Activated CD4-positive, alpha-beta T cell treated with anti-CD3 and anti-CD28 coated beads, Interleukin-10, Interleukin-2, amounts not matched to agents 100 ng/mL and 50 ng/mL, durations not matched to agents 16 hours and 8 hours (primary cell): ENCODE data around the gene LPAR1.

Experiments
- DNase-seq: peaks from one replicate; pipeline ENCODE4 v3.0.0-alpha.2; 2020

LPAR1 gene

GRCh38 chr9:111036946-111037345 is 1.3 kb downstream of the LPAR1 start:
- no peak for DNase-seq

- DNase-seq = no peak
Observed at GRCh38 chr9:111036429-111036789, 1.9 kb downstream of the LPAR1 start.

DNA sequence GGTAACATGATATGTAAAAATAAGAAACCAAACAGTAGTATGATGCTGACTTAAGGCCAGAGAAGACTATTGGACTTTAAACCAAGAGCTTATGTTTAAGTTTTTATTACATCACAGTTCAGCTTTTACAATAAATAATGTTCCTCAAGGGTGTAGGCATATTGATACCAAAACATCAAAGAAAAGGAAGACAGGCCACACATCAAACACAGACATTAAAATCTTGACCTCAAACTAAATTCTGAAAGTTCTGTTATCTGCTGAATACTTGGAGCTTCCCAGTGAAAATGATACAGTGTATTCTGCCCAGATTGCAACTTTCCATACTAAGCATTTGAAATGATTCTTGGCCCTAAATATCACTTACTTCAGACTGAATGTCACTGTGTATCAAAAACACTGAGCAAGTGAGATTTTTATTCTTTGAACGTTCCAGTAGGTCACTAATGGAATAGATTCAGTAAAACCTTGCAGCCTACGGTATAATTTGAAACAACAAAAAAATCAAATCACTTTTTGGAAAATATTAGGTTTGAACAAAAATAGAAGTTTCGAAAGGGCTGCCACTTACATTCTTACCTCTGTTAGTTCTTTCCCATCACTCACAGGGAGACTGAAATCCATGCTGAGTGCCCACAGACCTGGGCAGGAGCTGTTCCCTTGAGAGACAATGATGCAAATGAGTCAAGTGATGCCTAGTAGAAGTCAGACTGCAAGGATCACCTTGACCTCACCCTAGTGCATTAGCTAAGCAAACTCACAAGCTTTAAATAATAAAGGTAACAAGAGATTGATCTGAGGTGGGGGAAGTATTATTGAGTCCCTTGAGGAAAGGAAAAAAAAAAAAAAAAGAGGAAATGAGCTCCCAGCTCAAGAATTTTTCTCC is 2.5 kb downstream of the LPAR1 start:
- DNase-seq = no peak

- no peak for DNase-seq
Observed at GRCh38 chr9:111034898-111035539, 3.3 kb downstream of the LPAR1 start.

DNA sequence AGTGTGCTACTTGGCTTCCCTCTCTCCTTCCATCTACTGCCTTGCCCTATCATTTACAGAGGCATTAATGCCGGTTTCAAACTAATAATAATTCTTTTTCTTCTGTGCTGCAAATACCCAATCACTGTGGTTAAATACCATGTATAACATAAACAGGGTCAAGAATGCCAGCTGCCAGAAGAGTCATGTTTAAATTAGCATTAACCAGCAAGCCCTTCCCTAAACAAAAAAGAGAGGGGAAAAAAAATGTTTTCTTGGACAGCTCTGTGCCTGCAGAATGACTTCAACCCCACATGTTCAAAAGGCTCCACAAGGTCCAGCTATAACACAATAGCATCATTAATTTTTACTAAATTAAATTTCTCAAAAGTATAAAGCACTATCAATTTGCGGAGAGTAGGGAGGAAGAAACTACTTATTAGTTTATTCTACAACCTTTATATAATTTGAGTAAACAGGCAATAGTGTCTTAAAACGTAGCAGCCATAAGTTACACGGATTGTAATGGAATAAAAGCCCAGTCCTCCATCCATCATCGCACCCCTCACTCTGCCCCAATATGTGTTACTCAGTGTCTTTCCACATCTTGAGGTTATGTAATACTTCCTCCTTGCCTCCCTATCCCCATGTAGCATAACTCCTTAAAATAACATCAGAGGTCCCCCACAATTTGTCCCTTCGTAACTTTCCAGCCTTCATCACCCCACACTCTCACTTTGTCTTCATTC is 3.9 kb downstream of the LPAR1 start:
- no peak for DNase-seq

DNA sequence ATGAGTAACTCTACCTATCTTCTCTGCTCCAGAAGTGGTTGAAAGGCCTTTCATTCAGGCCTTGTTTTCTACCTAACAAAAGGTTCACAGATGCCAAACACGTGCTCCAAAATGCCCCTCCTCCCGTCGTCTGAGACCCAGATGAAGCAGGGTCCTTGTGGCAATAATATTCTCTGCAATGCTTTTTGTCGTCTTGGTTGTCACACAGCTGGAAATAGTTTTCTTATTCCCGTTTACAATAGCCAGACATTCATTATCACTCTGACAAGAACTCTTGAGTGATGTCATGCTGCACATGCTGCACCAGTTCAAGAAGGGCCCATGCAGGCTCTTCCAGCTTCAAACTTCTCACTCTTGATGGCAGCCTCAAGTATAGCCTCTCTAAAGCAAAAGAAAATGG is 7.8 kb downstream of the LPAR1 start:
- no peak for DNase-seq

DNA sequence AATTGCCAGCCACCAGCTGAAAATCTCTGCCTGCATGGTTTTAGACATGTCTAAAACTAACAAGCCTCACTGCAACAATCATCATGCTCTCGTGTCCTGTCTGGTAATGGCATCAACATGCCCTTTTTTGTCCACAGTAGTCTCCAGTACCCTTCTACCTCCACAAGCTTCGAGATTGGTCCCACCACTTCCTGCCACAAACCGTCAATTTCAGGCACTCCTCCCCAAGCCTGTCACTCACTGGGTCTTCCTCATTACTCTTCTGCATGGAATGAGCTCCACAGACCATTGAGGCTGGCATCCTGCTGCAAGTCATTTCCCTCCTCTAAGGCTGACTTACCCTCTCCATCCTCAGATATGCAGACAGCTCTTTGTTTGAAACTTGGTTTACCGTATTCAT is 9.0 kb downstream of the LPAR1 start:
- DNase-seq = peak; percentile 1

- no peak for DNase-seq
Observed at GRCh38 chr9:111027798-111028197, 10.5 kb downstream of the LPAR1 start.

GRCh38 chr9:111023128-111023527 is 15.1 kb downstream of the LPAR1 start:
- DNase-seq = no peak

DNA sequence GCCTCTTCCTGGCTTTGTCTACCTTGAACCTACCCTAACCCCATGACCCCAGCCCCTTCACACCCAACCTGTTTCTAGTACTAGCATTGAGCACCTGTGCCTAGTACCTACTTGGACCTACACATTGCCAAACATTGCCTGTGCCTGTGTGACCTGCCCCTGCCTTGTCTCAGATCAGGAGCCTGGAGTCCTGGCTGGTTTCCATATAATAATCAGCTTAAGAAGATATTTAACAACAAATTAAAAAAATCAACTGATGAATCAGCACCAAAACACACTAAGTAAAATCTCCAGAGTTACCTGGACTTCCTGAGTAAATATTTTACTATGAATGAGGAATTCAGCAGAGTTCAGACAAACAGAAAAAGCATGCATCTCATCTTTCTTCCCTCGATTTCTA is 17.7 kb downstream of the LPAR1 start:
- no peak for DNase-seq

DNA sequence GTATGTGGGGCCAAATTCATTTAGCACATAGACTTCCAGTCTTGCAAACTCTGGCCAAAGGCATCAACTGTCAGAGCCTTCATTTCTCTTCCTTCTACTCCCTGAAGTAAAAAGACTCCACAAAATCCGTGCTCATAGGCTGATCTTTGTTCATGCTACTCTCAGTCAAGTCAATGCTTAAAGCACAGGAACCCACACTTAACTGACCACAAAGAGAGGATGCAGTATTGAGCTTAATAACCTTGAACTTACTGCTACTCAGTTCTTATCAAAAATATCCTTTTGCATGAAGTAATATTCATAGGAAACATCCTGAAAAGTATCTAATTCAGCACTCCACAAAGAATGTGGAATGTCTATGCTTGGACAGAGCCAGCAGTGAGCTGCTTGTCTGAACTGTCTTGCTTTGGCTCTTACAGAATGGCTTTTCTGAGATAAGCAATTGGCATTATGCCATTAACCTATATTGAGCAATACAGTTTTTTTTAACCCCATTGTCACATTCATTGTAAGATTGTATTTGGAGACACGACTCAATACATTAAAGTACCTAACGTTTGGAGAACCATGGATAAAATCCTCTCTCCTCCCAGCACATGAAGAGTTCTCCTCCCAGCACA is 21.7 kb downstream of the LPAR1 start:
- no peak for DNase-seq

DNA sequence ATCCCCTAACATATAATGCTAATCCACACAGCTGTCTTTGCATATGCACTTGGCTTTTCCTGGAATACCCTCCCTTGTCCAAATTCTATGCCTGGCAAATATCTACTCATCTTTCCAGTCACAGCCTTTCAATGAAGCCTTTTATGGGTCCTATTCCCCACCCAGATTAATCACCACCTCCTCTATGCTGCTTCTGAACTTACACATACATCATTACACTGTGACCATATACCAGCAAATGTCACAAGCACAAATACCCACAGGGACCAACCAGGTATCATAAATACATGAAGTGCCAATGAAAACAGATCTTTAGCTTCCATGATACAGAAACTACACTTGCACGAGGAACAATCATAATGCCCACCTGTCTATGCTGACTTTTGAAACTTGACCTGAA is 22.3 kb downstream of the LPAR1 start:
- no peak for DNase-seq

- DNase-seq = no peak
Observed at GRCh38 chr9:111013707-111014106, 24.6 kb downstream of the LPAR1 start.

DNA sequence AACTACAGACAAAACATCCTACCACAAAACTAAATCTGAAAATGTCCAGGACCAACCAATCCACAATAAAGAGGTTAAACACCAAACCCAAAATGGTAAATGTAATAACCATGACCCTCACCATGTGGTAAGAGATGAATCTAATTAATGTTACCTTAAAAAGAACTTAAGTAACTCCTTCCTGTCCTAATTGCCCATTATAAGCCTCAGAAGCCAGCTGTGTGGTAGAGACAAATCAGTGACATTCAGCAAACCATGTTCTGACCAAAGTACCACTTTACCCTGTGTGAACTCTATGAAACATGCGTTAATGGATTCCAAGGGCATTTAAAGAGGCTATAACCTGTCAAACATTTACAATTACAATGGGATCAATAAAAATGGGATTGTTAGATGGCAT is 25.0 kb downstream of the LPAR1 start:
- DNase-seq = no peak

- no peak for DNase-seq
Observed at GRCh38 chr9:111008158-111009075, 29.9 kb downstream of the LPAR1 start.

DNA sequence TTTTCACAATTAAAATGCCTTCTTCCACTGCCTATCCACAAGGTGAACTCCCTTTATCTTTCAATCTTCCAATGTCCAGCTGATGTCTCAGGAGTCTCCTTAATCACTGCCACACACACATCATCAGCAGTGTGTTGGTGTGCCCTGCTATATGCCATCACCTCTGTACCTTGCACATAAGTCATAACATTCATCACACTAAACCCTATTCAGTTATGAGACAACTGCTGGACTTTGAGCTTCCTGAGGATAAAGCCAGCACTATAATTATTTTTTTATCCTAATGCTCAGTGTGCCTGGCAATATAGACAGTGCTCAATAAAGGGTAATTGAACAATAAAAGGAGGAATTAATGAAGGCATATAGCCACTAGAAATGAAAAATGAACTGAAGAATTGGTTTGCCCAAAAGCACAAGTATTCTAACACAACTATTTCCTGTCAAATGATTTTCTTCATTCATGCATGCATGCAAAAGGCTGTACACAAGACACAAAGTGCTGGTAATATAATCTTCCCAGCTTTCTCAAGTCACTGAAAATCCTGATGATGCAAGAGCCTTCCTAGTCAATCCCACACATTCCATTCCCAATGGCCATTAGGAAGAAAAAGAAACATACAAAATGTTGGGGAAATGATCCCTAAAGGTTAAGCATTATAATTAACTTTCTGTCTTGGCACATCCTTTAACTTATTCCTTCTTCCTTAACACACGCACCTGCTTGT is 32.4 kb downstream of the LPAR1 start:
- no peak for DNase-seq

- no peak for DNase-seq
Observed at GRCh38 chr9:111004936-111005335, 33.3 kb downstream of the LPAR1 start.

DNA sequence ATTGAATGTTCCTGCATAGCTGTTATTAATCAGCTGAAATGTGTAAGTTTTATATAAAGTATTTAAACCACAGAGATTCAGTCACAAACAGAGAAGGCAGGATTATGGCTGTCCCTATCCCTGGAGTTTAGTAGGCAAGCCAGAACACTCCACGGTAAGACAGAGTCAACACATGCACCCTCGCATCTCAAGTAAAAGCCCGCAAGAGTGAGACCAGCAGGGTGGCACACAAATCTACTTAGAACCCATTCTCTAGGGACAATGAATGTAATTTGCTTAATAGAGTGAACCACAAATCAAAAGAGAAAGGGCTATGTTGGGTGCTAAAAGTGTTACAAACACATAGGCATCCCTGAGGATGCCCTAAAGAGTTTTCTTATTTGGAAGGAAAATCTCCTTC is 35.1 kb downstream of the LPAR1 start:
- DNase-seq = no peak

DNA sequence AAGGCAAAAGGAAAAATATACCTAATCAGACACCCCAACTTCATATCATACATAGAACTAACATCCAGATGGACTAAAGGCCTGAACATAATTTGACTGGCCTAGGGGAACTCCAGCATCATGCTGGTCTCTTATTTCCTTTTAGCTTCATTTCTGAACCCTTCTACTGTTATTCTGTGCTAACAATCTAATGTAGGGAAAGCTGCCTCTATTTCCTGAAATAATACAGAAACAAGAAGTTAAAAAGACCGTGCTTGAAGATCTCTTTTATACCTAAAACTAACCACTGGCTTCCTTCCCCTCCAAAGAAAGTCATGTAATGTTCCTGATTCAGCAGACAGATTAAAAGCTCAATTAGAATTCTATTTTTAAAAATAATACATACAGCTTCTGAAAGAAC is 36.7 kb downstream of the LPAR1 start:
- DNase-seq = no peak

- no peak for DNase-seq
Observed at GRCh38 chr9:111000202-111000601, 38.1 kb downstream of the LPAR1 start.

- no peak for DNase-seq
Observed at GRCh38 chr9:110999379-110999778, 38.9 kb downstream of the LPAR1 start.

- no peak for DNase-seq
Observed at GRCh38 chr9:110997847-110998246, 40.4 kb downstream of the LPAR1 start.
